SK-N-SH (cell line): ENCODE measurements around the gene CCDC78.

Source experiments
- CTCF ChIP-seq: fragments of 200-600 bp; sonication (generic); IDR thresholded peaks from 2 replicates; pipeline ENCODE4 v1.6.1; 2017; ENCODE audit warnings: antibody characterized with exemption, mild to moderate bottlenecking, moderate library complexity
- RCOR1 ChIP-seq: fragments of 150-350 bp; IDR thresholded peaks from 2 replicates; pipeline ENCODE4 v1.6.1; 2017; ENCODE audit warnings: antibody characterized with exemption, low read length
- REST ChIP-seq: IDR thresholded peaks from 2 replicates; pipeline ENCODE4 v1.6.1; 2012; ENCODE audit warnings: mild to moderate bottlenecking, low read depth, low read length, moderate library complexity
- RFX5 ChIP-seq: IDR thresholded peaks from 2 replicates; pipeline ENCODE4 v1.6.1; 2012; ENCODE audit warnings: mild to moderate bottlenecking, improper control_type of control experiment, low read length
- SIN3A ChIP-seq: IDR thresholded peaks from 2 replicates; pipeline ENCODE4 v1.6.1; 2012; ENCODE audit warnings: low read depth, mild to moderate bottlenecking, low read length, moderate library complexity, borderline replicate concordance
- USF1 ChIP-seq: IDR thresholded peaks from 2 replicates; pipeline ENCODE4 v1.4.0; 2012; ENCODE audit warnings: low read depth, borderline replicate concordance

GRCh38 chr16:717450-718245 lies 8.6 kb downstream of the CCDC78 start:
- TF ChIP-seq SIN3A (no peak), RFX5 (no peak), CTCF (no peak), USF1 (no peak), REST (no peak), RCOR1 (no peak)
